ENCODE measurements around the gene ACMSD. TPM values are rescaled to one million over a fixed set of nuclear protein-coding genes. Genes with fewer than 3 reads are reported as not detected.

Gene ACMSD
- total RNA-seq, 2 donors from 2014 or later, result not detected

GRCh38 chr2:134946073-134946472, 107.7 kb downstream of the ACMSD start:
- Histone ChIP-seq H3K9ac (ENCODE audit: low read depth in 2 of 2, low read length in 2 of 2) (no peak overlapping the region), H3K36me3 (no peaks in the 10 kb centered on the region), H3K9me3 (no peaks in the 10 kb centered on the region), H3K27ac (no peak overlapping the region), H3K4me3 (no peak overlapping the region), H3K27me3 (no peaks in the 10 kb centered on the region), H3K4me1 (no peaks in the 10 kb centered on the region)
- TF ChIP-seq CTCF (IDR thresholded peaks at IDR 0.05), result no peak
- intact Hi-C loops (cut with DNase I), result no loop called here
- DNase-seq, result no peak

- DNase-seq, result no peak
- intact Hi-C loops (cut with DNase I), result no loop called here
- Histone ChIP-seq H3K27ac (no peak overlapping the region), H3K27me3 (no peaks in the 10 kb centered on the region), H3K9ac (ENCODE audit: low read depth in 2 of 2, low read length in 2 of 2) (no peak overlapping the region), H3K4me3 (no peak overlapping the region), H3K4me1 (no peaks in the 10 kb centered on the region), H3K9me3 (no peaks in the 10 kb centered on the region), H3K36me3 (no peaks in the 10 kb centered on the region)
- no peak for TF ChIP-seq CTCF (IDR thresholded peaks at IDR 0.05)
These were observed 111.7 kb downstream of the ACMSD start for GRCh38 chr2:134949981-134950708.

GRCh38 chr2:134950886-134951285, 112.5 kb downstream of the ACMSD start:
- no peak overlapping the region for H3K9ac ChIP-seq (ENCODE audit: low read depth in 2 of 2, low read length in 2 of 2)
- no peak overlapping the region for H3K4me3 ChIP-seq
- no peaks in the 10 kb centered on the region for H3K4me1 ChIP-seq
- no peak overlapping the region for H3K27ac ChIP-seq
- no peaks in the 10 kb centered on the region for H3K27me3 ChIP-seq
- intact Hi-C loops (cut with DNase I), result no loop called here
- no peak for TF ChIP-seq CTCF (IDR thresholded peaks at IDR 0.05)
- H3K9me3 ChIP-seq, result no peaks in the 10 kb centered on the region
- no peaks in the 10 kb centered on the region for H3K36me3 ChIP-seq
- DNase-seq, result no peak

Small RNA genes within 50 kb of the gene (microRNA-seq; reads per million reads assigned to microRNA genes)
- not detected for gene MIR5590

Other genes starting within 250 kb of the ACMSD start
- under 1 TPM in 1 of 2 donors, not detected in 1; 0.29 TPM for gene TMEM163, start 119.6 kb upstream of the ACMSD start, total RNA-seq
- 10 to 100 TPM; 26.3 to 38.7 TPM for gene CCNT2, start 80.2 kb downstream of the ACMSD start, total RNA-seq
- not detected for gene MAP3K19, start 208.8 kb downstream of the ACMSD start, total RNA-seq
- 10 to 100 TPM; 34.3 to 47.9 TPM for gene RAB3GAP1, start 213.7 kb downstream of the ACMSD start, total RNA-seq